NCI-H82 (cell line): Measurements from ENCODE around the gene KAT7.
"Not testable (repeated sequence)": the region's sequence is repeated elsewhere in the genome, so short reads cannot be mapped to it uniquely, and the experiment has no call there.

Experiments
- DNase-seq: peaks from one replicate; lab custom pipeline; 2025; lab: John Stamatoyannopoulos, UW

Gene KAT7

GRCh38 chr17:49809056-49809455, 20.6 kb downstream of the KAT7 start:
- no peak for DNase-seq

GRCh38 chr17:49814781-49815529, 26.5 kb downstream of the KAT7 start:
- no peak for DNase-seq

- no peak for DNase-seq
Observed at GRCh38 chr17:49815761-49816281, 27.3 kb downstream of the KAT7 start.

GRCh38 chr17:49817993-49818392, 29.5 kb downstream of the KAT7 start:
- no peak for DNase-seq

- DNase-seq, result no peak
Observed at GRCh38 chr17:49819138-49819537, 30.7 kb downstream of the KAT7 start.

GRCh38 chr17:49819651-49820050, 31.2 kb downstream of the KAT7 start:
- DNase-seq, result no peak

GRCh38 chr17:49820773-49821172, 32.3 kb downstream of the KAT7 start:
- DNase-seq, result peak; percentile 82

- no peak for DNase-seq
Observed at GRCh38 chr17:49821466-49821865, 33.0 kb downstream of the KAT7 start.

GRCh38 chr17:49821916-49822315, 33.4 kb downstream of the KAT7 start:
- DNase-seq, result no peak

GRCh38 chr17:49822829-49823228, 34.3 kb downstream of the KAT7 start:
- peak; percentile 44 for DNase-seq

- DNase-seq, result no peak
Observed at GRCh38 chr17:49823614-49824013, 35.1 kb downstream of the KAT7 start.

GRCh38 chr17:49825645-49826044, 37.2 kb downstream of the KAT7 start:
- no peak for DNase-seq

- DNase-seq, result not testable (repeated sequence)
Observed at GRCh38 chr17:49828325-49828724, 39.8 kb downstream of the KAT7 start.

GRCh38 chr17:49829026-49829425, 40.5 kb downstream of the KAT7 start:
- DNase-seq, result no peak

GRCh38 chr17:49830605-49831004, 42.1 kb downstream of the KAT7 start:
- DNase-seq, result no peak

- DNase-seq, result no peak
Observed at GRCh38 chr17:49832840-49833599, 44.5 kb downstream of the KAT7 start.

GRCh38 chr17:49834118-49834743, 45.8 kb downstream of the KAT7 start:
- no peak for DNase-seq

GRCh38 chr17:49835472-49835871, 47.0 kb downstream of the KAT7 start:
- DNase-seq, result no peak

GRCh38 chr17:49836111-49837030, 47.9 kb downstream of the KAT7 start:
- DNase-seq, result no peak

- no peak for DNase-seq
Observed at GRCh38 chr17:49839455-49839854, 51.0 kb downstream of the KAT7 start.

GRCh38 chr17:49841548-49841947, 53.1 kb downstream of the KAT7 start:
- no peak for DNase-seq

- DNase-seq, result no peak
Observed at GRCh38 chr17:49842371-49842770, 53.9 kb downstream of the KAT7 start.
